Measurements from ENCODE around the gene NKX2-4.
"Not testable (repeated sequence)": the region's sequence is repeated elsewhere in the genome, so short reads cannot be mapped to it uniquely, and the experiment has no call there.

The NKX2-4 gene

DNA sequence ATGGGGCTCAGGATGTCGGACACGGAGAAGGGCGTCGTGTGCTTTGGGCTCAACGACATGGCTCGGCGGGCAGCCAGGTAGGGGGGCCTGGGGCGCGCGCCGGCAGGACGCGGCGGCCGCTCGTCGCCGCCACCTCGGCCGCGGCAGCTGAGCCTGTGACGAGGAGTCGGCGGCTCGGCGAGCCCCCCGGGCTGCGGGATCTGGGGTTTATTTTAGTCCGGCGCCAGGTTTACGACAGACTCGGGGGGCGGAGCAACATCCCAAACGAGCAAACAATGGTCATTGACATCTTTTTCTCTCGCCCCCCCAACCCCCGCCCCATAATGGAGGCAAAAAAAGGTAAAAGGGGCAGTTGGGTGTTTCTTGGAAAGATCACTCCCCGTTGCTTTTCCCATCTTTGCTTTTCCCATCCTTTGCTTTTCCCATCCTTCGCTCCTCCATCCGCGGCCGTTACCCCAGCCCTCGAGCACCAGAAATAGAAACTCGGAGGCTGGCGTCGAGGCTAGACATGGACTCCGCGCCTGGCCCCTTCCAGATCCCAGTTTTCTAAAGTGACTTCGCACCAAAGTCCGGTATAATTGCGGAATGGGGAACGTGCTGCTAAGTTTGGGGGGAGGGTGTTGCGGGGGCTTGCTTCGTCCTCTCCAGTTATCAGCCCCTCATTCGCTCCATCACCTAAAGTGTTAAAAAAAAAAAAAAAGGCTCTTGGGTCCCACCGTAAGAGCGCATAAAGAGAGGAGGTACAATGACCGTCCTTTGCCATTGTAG, at the start of gene NKX2-4:
Gene NKX2-4, minus strand, starts transcription at position 186 of the 768 bp plus-strand sequence. Its CDS starts 127 bp downstream, at position 59.
- no peak for DNase-seq (ENCODE audit: low read depth in 1 of 2, low spot score in 1 of 2)

GRCh38 chr20:21437816-21438215, 40.5 kb upstream of the NKX2-4 start:
- DNase-seq (ENCODE audit: low read depth in 1 of 2, low spot score in 1 of 2) = no peak

DNA sequence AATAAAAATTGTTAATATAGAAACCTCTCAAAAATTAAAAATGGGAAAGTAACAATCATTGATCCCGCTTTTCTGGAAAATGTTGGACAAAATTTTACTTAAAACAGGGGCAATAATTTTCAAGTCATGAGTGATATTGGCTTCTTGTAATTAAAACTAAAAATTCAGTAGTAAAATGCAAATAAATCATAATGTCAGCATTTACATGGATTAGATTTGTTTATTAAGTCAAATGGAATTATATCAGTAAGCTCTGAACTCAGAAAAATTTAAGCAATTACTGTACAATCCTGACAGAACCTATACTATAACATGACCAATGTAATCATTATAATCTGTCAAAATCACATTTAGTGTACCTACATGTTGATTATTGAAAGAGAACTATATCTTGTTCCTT, 39.9 kb upstream of the NKX2-4 start:
- DNase-seq (ENCODE audit: low read depth in 1 of 2, low spot score in 1 of 2) = no peak

DNA sequence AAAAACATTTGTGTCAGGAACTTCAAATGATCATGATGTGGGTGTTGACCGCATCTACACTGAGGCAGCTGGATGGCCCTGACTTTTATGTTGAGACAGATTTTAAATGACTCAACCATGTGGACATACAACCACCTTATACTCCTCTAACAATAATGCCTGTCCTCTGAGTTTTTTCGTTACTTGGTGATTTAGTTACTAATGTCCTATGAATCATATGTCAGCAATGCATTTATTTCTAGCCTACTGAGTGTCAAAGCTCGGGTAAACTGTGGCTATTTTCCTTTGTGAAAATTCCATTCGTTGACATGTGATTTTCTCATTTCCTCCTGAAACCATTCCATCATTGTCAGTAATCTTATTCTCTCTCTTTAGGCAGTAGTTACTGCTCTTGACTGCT, 38.9 kb upstream of the NKX2-4 start:
- no peak for DNase-seq (ENCODE audit: low read depth in 1 of 2, low spot score in 1 of 2)

GRCh38 chr20:21435576-21435975, 38.2 kb upstream of the NKX2-4 start:
- no peak for DNase-seq (ENCODE audit: low read depth in 1 of 2, low spot score in 1 of 2)

DNA sequence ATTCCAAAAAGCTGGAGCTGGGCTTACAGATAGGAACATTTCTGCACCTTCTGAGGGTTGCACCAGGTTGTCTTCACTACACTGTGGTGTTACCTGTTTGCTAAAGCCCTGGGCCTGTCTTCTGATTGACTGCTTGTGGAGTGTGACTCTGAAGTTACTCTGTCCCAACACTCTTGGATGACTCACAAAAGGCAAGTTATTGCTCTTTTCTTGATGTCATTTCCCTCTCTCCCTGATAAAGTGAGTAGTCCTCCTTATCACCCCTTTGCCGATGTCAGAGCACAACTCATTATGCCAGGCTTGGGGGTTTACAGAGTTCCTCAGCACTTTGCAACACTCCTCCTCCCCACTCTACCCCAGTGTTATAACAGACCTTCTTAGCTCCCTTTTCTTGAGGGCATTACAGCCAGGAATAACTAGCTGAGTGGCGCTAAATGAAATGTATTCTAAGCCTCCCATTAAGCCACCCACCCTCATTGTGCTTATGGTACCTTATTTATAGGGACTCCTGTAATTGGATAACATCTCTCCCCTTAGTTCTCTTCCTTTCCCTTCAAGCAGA, 36.1 kb upstream of the NKX2-4 start:
- no peak for DNase-seq (ENCODE audit: low read depth in 1 of 2, low spot score in 1 of 2)

GRCh38 chr20:21432911-21433310, 35.6 kb upstream of the NKX2-4 start:
- no peak for DNase-seq (ENCODE audit: low read depth in 1 of 2, low spot score in 1 of 2)

GRCh38 chr20:21430020-21430419, 32.7 kb upstream of the NKX2-4 start:
- DNase-seq (ENCODE audit: low read depth in 1 of 2, low spot score in 1 of 2) = no peak

- no peak for DNase-seq (ENCODE audit: low read depth in 1 of 2, low spot score in 1 of 2)
Observed at GRCh38 chr20:21424846-21425245, 27.5 kb upstream of the NKX2-4 start.

DNA sequence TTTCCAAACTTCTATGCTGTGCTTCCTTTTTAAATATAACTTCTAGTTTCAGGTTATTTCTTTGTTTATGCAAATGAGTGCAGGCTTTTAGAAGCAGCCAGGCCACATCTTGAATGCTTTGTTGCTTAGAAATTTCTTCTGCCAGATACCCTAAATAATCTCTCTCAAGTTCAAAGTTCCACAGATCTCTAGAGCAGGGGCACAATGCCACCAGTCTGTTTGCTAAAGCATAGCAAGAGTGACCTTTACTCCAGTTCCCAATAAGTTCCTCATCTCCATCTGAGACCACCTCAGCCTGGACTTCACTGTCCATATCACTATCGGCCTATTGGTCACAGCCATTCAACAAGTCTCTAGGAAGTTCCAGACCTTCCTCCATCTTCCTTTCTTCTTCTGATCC, 26.4 kb upstream of the NKX2-4 start:
- not testable (repeated sequence) for DNase-seq (ENCODE audit: low read depth in 1 of 2, low spot score in 1 of 2)

DNA sequence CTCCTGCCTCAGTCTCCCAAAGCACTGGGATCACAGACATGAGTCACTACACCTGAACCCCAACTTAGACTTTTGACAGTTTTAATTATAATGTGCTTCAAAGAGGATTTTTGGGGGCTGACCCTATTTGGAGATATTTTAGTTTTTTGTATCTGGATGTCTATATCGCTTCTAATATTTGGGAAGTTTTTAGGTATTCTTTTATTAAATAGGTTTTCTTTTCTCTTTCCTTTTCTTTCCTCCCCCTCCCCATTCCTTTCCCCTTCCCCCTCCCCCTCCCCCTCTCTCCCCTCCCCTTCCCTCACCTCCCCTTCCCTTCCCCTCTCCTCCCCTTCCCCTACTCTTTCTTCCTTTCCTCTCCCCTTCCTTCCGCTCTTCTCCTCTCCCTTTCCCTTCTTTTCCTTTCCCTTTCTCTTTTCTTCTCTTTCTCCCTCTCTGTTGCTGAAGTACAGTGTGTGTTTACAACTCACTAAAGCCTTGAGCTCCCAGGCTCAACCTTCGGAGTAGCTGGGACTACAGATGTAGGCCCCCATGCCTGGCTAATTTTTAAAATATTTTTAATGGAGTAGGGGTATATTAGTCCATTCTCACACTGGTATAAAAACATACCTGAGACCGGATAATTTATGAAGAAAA, 24.4 kb upstream of the NKX2-4 start:
- DNase-seq (ENCODE audit: low read depth in 1 of 2, low spot score in 1 of 2) = no peak

GRCh38 chr20:21419147-21419546, 21.8 kb upstream of the NKX2-4 start:
- not testable (repeated sequence) for DNase-seq (ENCODE audit: low read depth in 1 of 2, low spot score in 1 of 2)

DNA sequence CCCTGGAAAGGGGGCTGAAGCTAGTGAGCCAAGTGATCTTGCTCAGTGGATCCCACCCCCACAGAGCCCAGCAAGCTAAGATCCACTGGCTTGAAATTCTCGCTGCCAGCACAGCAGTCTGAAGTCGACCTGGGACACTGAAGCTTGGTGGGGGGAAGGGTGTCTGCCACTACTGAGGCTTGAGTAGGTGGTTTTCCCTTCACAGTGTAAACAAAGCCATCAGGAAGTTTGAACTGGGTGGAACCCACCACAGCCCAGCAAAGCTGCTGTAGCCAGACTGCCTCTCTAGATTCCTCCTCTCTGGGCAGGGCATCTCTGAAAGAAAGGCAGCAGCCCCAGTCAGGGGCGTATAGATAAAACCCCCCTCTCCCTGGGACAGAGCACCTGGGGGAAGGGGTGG, 16.7 kb upstream of the NKX2-4 start:
- DNase-seq (ENCODE audit: low read depth in 1 of 2, low spot score in 1 of 2) = not testable (repeated sequence)

DNA sequence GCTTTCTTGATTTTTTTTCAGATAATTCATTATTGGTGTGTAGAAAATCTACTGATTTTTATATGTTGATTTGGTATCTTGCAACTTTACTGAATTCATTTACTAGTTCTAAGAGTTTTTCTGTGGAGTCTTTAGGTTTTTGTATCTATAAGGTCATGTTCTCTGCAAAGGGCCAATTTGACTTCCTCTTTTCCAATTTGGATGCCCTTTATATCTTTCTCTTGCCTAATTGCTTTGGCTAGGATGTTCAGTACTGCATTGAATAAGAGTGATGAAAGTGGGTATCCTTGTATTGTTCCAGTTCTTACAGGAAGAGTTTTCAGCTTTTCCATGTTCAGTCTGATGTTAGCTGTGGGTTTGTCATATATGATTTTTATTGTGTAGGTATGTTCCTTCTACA, 14.4 kb upstream of the NKX2-4 start:
- DNase-seq (ENCODE audit: low read depth in 1 of 2, low spot score in 1 of 2) = no peak

DNA sequence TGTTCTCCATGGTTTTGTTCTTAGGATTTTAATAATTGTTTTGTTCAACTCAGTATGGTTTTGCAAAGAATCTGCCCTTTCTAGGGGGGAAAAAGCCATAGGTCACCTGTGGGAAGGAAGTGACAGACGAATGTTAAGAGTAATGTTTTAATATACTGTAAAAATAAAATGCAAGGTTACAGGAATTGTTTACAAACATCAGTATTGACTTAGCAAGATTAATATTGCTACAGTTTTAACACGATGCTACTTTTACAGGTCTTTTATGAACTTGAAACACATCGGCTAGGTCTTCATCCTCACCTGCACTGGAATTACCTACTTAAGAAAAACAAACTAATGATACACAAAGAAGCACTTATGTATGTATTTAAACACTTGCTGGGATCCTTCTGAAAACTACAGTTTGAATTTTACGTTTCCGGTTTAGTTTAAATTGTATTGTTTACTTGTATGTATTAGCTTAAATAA, 1.7 kb upstream of the NKX2-4 start:
- DNase-seq (ENCODE audit: low read depth in 1 of 2, low spot score in 1 of 2) = no peak

- no peak for DNase-seq (ENCODE audit: low read depth in 1 of 2, low spot score in 1 of 2)
Observed at GRCh38 chr20:21398109-21399004, 1.0 kb upstream of the NKX2-4 start.

DNA sequence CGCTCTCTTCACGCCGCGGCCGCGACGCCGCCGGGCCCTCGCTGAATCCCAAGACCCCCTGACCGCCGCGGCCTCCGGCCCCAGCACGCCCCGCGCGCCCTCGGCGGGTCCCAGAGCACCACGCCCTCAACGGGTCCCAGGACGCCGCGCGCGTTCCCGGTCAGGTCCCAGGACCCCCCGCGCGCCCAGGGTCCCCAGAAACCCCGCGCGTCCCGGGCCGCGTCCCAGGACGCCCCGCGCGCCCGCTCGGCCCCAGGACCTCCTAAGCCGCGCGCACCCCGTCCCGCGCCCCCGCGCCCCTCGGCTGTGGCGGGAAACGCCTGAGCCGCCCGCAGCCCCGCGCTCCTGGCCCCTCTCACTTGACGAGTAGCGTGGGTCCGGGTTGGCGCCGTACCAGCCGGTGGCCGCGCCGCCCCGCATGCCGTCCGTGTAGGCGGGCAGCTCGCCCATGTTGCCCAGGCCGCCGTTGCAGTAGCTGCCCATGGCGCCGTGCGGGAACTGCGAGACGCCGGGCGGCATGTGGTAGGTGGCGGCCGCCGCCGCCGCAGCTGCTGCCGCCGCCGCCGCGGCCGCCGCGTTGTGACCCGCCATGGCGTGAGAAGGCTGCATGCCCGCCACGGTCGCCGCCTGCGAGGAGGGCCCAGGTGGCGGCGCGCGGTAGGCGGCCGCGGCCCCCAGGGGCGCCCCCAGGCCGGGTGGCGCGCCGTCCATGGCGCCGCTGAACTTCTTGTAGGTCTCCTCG, 556 bp downstream of the NKX2-4 start:
- DNase-seq (ENCODE audit: low read depth in 1 of 2, low spot score in 1 of 2) = no peak

DNA sequence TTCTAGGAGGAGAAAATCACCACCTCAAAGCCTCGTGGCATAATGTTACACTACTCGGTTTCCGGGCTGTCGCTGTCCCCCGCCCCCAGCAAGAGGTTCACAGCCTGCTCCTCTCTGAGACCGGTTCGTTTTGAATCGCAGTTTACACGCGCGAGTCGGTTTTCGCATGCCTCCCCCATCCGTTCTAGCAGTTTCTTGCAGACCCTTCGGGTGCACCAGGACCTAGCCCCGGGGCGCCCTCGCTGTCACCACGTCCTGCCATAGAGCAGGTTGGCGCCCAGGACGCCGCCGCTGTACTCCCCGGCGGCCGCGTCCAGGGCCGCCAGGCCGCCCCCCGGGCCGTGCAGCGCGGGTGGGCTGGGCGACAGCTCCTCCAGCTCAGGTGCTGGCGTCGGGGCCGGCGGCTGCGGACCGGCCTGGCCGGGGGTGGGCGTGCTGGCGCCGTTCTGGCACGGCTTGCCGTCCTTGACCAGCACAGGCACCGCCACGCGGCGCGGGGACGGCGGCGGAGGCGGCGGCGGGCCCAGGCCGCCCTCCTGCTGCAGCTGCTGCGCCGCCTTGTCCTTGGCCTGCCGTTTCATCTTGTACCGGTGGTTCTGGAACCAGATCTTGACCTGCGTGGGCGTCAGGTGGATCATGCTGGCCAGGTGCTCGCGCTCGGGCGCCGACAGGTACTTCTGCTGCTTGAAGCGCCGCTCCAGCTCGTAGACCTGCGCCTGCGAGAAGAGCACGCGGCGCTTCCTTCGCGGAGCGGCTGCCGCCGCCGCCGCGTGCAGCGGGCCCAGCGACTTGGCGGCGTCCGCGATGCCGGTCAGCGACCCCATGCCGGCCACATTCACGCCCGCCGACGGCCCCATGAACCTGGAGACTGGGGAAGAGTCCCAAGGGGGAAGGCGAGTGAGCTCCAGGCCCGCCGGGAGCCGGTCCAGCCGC, 1.4 kb downstream of the NKX2-4 start:
- peak in 1 of 2 donors; percentile 3 for DNase-seq (ENCODE audit: low read depth in 1 of 2, low spot score in 1 of 2)

DNA sequence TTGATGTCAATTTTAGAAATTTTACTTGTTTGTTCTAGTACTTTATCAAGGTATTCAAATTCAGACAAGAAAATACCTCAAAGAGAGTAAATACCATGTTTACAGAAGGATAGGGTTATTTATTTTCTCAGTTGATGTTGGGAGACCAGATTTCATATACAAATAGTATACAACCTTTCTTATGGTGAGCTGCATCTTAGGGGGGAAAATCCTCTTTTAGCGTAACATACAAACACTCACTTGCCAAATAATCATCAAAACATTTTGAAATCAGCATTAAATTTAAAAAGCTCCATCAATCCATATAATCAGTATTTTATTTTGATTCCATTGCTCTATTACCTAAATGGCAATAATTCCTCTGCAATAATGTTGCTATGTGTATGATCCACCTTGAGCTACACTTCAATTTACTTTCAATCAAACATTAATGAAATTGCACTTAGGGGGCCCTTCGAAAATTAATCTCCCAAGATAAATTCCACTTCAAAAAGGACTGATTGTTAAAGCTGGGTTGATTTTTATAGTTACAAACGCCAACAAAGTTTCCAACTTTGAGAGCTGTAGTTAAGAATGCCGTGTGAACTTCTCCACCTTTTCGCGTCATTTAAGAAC, 2.2 kb downstream of the NKX2-4 start:
- no peak for DNase-seq (ENCODE audit: low read depth in 1 of 2, low spot score in 1 of 2)
